Caco-2 (cell line): Measurements from ENCODE around the gene LHX8. TPM values are rescaled to one million over a fixed set of nuclear protein-coding genes. Genes with fewer than 3 reads are reported as not detected.
A peak's percentile ranks its signal among the peaks of the same experiment; 100 is the strongest.

Experiments used
- BruUV-seq: library from RNA; stranded (reverse); fragments of 400-500 nt; replicated peaks from 2 replicates; lab custom pipeline; 2021; lab: Mats Ljungman, UMichigan
- CTCF ChIA-PET: fragments of 300-600 bp; sonication (Branson Sonifier 250); formaldehyde crosslinking; loops from one replicate; lab custom pipeline; 2022; ENCODE audit warnings: antibody characterized with exemption; lab: Charles Lee
- POLR2A ChIA-PET: fragments of 300-600 bp; sonication (Branson Sonifier 250); formaldehyde crosslinking; loops from one replicate; lab custom pipeline; 2022; ENCODE audit warnings: antibody characterized with exemption; lab: Charles Lee
- DNase-seq, 2 experiments: peaks; one replicate each; pipeline versions ENCODE4 v3.0.0 to v3.0.0-alpha.2; 2020 to 2022
- H3K27me3 ChIP-seq: replicated peaks from 2 replicates; pipeline ENCODE4 v1.6.0; 2011; ENCODE audit warnings: low read length; ENCODE audit not compliant: control insufficient read depth, insufficient read depth
- H3K36me3 ChIP-seq: 2 replicates; pipeline ENCODE4 v1.5.1; 2011; ENCODE audit warnings: low read length; ENCODE audit not compliant: control insufficient read depth, insufficient read depth
- H3K4me1 ChIP-seq: fragments of 250-450 bp; sonication (Bioruptor Pico); 2 replicates; pipeline ENCODE4 v1.5.1; 2020; ENCODE audit warnings: mild to moderate bottlenecking
- H3K4me3 ChIP-seq: 2 replicates; pipeline ENCODE4 v1.5.1; 2011; ENCODE audit warnings: low read depth, mild to moderate bottlenecking, control low read depth, low read length
- H3K9me3 ChIP-seq: fragments of 250-450 bp; sonication (Bioruptor Pico); 2 replicates; pipeline ENCODE4 v1.5.1; 2020; ENCODE audit warnings: mild to moderate bottlenecking, moderate library complexity
- H3K27ac Mint-ChIP-seq: one replicate; pipeline ENCODE4 v1.8.0; 2022; ENCODE audit warnings: mixed read lengths; ENCODE audit not compliant: unreplicated experiment
- H3K27me3 Mint-ChIP-seq: one replicate; pipeline ENCODE4 v1.8.0; 2022; ENCODE audit warnings: mixed read lengths; ENCODE audit not compliant: insufficient read depth, unreplicated experiment
- H3K36me3 Mint-ChIP-seq: one replicate; pipeline ENCODE4 v1.8.0; 2022; ENCODE audit warnings: mild to moderate bottlenecking, mixed read lengths; ENCODE audit not compliant: insufficient read depth, unreplicated experiment
- H3K4me1 Mint-ChIP-seq: one replicate; pipeline ENCODE4 v1.8.0; 2022; ENCODE audit warnings: low read depth, mixed read lengths; ENCODE audit not compliant: unreplicated experiment
- H3K4me3 Mint-ChIP-seq: one replicate; pipeline ENCODE4 v1.8.0; 2022; ENCODE audit warnings: mild to moderate bottlenecking, moderate library complexity, mixed read lengths; ENCODE audit not compliant: unreplicated experiment
- H3K9me3 Mint-ChIP-seq: one replicate; pipeline ENCODE4 v1.8.0; 2022; ENCODE audit warnings: mixed read lengths; ENCODE audit not compliant: unreplicated experiment
- CTCF ChIP-seq, 2 experiments: fragments of 200-600 bp in 1 of 2; IDR thresholded peaks; 1 replicate in 1 of 2; 2 replicates in 1 of 2; pipeline versions ENCODE4 v1.5.1 to v1.8.0; 2011 to 2022; ENCODE audit warnings: antibody characterized with exemption in 1 of 2, control low read depth in 1 of 2, inconsistent platforms in 1 of 2, low read depth in 1 of 2, low read length in 1 of 2, mild to moderate bottlenecking in 1 of 2, moderate library complexity in 1 of 2; ENCODE audit not compliant: insufficient read depth in 1 of 2, severe bottlenecking in 1 of 2, unreplicated experiment in 1 of 2
- intact Hi-C: fragments of 100-400 bp; cut with micrococcal nuclease; formaldehyde crosslinking; loops from one replicate; pipeline ENCODE4 v1.10.0; 2022; ENCODE audit not compliant: unreplicated experiment
- total RNA-seq: library from RNA; stranded (reverse); gene quantifications from 2 replicates; pipeline ENCODE4 v1.2.3, GENCODE V29; 2022

Gene LHX8
- total RNA-seq, 1 experiment from 2014 or later = not detected

- Histone ChIP-seq H3K9me3 (no peaks in the 10 kb centered on the region; the same call in 1 of the 2 replicates), H3K4me3 (no peak overlapping the region), H3K36me3 (no peaks in the 10 kb centered on the region), H3K27me3 (no peaks in the 10 kb centered on the region), H3K4me1 (no peaks in the 10 kb centered on the region)
- TF ChIP-seq CTCF (IDR thresholded peaks at IDR 0.05; ENCODE audit: insufficient read depth in 1 of 2, low read depth in 1 of 2, low read length in 1 of 2, severe bottlenecking in 1 of 2, unreplicated experiment in 1 of 2) = no peak
- DNase-seq = peak in 1 of 2 experiments; percentile 41
- no TSS peak for BruUV-seq
- Mint-ChIP-seq H3K9me3 (no peaks in the 10 kb centered on the region), H3K4me1 (no peaks in the 10 kb centered on the region), H3K36me3 (no peaks in the 10 kb centered on the region), H3K27ac (no peak overlapping the region), H3K27me3 (no peaks in the 10 kb centered on the region), H3K4me3 (no peak overlapping the region)
- intact Hi-C loops = no loop called here
- CTCF ChIA-PET = no interaction called here
- POLR2A ChIA-PET = no interaction called here
Measured at GRCh38 chr1:75092141-75092540, 42.0 kb upstream of the LHX8 start.

- Mint-ChIP-seq H3K4me3 (no peak overlapping the region), H3K27me3 (no peaks in the 10 kb centered on the region), H3K36me3 (no peaks in the 10 kb centered on the region), H3K27ac (no peak overlapping the region), H3K9me3 (no peaks in the 10 kb centered on the region), H3K4me1 (no peaks in the 10 kb centered on the region)
- H3K4me1 ChIP-seq = 0 out of 2 replicates have a peak, but pooled peaks cover 3% of the 10 kb centered on the region
- H3K27me3 ChIP-seq = no peaks in the 10 kb centered on the region
- DNase-seq = no peak
- CTCF ChIA-PET = no interaction called here
- H3K36me3 ChIP-seq = no peaks in the 10 kb centered on the region
- no peak overlapping the region for H3K4me3 ChIP-seq
- no peak for TF ChIP-seq CTCF (IDR thresholded peaks at IDR 0.05; ENCODE audit: insufficient read depth in 1 of 2, low read depth in 1 of 2, low read length in 1 of 2, severe bottlenecking in 1 of 2, unreplicated experiment in 1 of 2)
- intact Hi-C loops = no loop called here
- no peaks in the 10 kb centered on the region for H3K9me3 ChIP-seq
- POLR2A ChIA-PET = no interaction called here
- BruUV-seq = no TSS peak
Measured at GRCh38 chr1:75097654-75098053, 36.5 kb upstream of the LHX8 start.

GRCh38 chr1:75099581-75099980 is 34.6 kb upstream of the LHX8 start:
- Mint-ChIP-seq H3K4me1 (no peaks in the 10 kb centered on the region), H3K9me3 (no peaks in the 10 kb centered on the region), H3K27ac (no peak overlapping the region), H3K36me3 (no peaks in the 10 kb centered on the region), H3K27me3 (no peaks in the 10 kb centered on the region), H3K4me3 (no peak overlapping the region)
- POLR2A ChIA-PET = no interaction called here
- Histone ChIP-seq H3K36me3 (no peaks in the 10 kb centered on the region), H3K4me1 (0 out of 2 replicates have a peak, but pooled peaks cover 3% of the 10 kb centered on the region), H3K4me3 (no peak overlapping the region), H3K9me3 (no peaks in the 10 kb centered on the region), H3K27me3 (no peaks in the 10 kb centered on the region)
- intact Hi-C loops = no loop called here
- TF ChIP-seq CTCF (IDR thresholded peaks at IDR 0.05; ENCODE audit: insufficient read depth in 1 of 2, low read depth in 1 of 2, low read length in 1 of 2, severe bottlenecking in 1 of 2, unreplicated experiment in 1 of 2) = no peak
- CTCF ChIA-PET = no interaction called here
- no peak for DNase-seq
- no TSS peak for BruUV-seq
